LHCN-M2 (cell line): Measurements from ENCODE around the gene DAPK1. TPM values are rescaled to one million over a fixed set of nuclear protein-coding genes. Genes with fewer than 3 reads are reported as not detected.
"Not testable (repeated sequence)": the region's sequence is repeated elsewhere in the genome, so short reads cannot be mapped to it uniquely, and the experiment has no call there.

Experiments
- DNase-seq: peaks from one replicate; pipeline ENCODE4 v3.0.0-alpha.2; 2012; ENCODE audit warnings: low read depth
- total RNA-seq: library from RNA; depleted of rRNA; stranded (reverse); fragments of >200 nt; gene quantifications from 2 replicates; pipeline ENCODE4 v1.2.3, GENCODE V29; 2014

The DAPK1 gene
- total RNA-seq, 1 experiment from 2014 or later, result 26.6 TPM

GRCh38 chr9:87498046-87498810 lies 561 bp downstream of the DAPK1 start:
- DNase-seq, result peak; percentile 58

GRCh38 chr9:87498811-87499360 lies 1.2 kb downstream of the DAPK1 start:
- no peak for DNase-seq

- no peak for DNase-seq
These were observed 1.9 kb downstream of the DAPK1 start for GRCh38 chr9:87499424-87500017.

- peak; percentile 28 for DNase-seq
These were observed 3.0 kb downstream of the DAPK1 start for GRCh38 chr9:87500491-87501270.

- not testable (repeated sequence) for DNase-seq
These were observed 3.6 kb downstream of the DAPK1 start for GRCh38 chr9:87501271-87501656.

GRCh38 chr9:87501806-87502205 lies 4.1 kb downstream of the DAPK1 start:
- DNase-seq, result no peak

GRCh38 chr9:87502391-87503221 lies 4.9 kb downstream of the DAPK1 start:
- no peak for DNase-seq

- DNase-seq, result no peak
These were observed 5.8 kb downstream of the DAPK1 start for GRCh38 chr9:87503430-87503829.

GRCh38 chr9:87503927-87504326 lies 6.3 kb downstream of the DAPK1 start:
- DNase-seq, result no peak

GRCh38 chr9:87504938-87505337 lies 7.3 kb downstream of the DAPK1 start:
- DNase-seq, result no peak

GRCh38 chr9:87505869-87506678 lies 8.4 kb downstream of the DAPK1 start:
- no peak for DNase-seq

GRCh38 chr9:87507576-87507975 lies 9.9 kb downstream of the DAPK1 start:
- DNase-seq, result no peak

GRCh38 chr9:87510252-87510683 lies 12.6 kb downstream of the DAPK1 start:
- DNase-seq, result no peak

GRCh38 chr9:87512311-87512710 lies 14.6 kb downstream of the DAPK1 start:
- DNase-seq, result no peak

GRCh38 chr9:87513161-87513560 lies 15.5 kb downstream of the DAPK1 start:
- DNase-seq, result no peak

GRCh38 chr9:87513880-87514535 lies 16.3 kb downstream of the DAPK1 start:
- no peak for DNase-seq

- DNase-seq, result peak; percentile 15
These were observed 17.3 kb downstream of the DAPK1 start for GRCh38 chr9:87515006-87515405.

GRCh38 chr9:87515588-87516221 lies 18.0 kb downstream of the DAPK1 start:
- DNase-seq, result no peak

GRCh38 chr9:87516222-87516925 lies 18.7 kb downstream of the DAPK1 start:
- DNase-seq, result peak; percentile 93
